Measurements from ENCODE around the gene TTC7B.

DNA sequence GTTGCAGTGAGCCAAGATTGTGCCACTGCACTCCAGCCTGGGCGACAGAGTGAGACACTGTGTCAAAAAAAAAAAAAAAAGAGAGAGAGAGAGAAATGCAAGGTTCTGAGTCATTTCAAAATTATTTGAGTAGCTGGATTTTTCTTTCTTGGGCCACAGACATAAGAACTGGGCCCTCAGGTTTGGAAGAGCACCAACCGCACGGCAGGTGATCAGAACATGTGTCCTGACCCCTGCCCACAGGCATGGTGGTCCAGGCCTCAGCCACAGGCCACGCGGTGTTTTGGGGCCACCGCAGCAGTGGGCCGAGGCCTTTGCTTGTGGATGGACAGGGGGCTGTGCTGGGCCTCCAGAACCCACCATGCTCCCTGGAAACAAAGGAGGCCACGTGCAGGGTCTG lies 292.7 kb downstream of the TTC7B start:
- TF ChIP-seq POLR2A (IDR thresholded peaks at IDR 0.05; ENCODE audit: low read depth, low read length) (no peak), POLR2AphosphoS5 (IDR thresholded peaks at IDR 0.05; ENCODE audit: low read depth, low read length) (no peak), TAF1 (IDR thresholded peaks at IDR 0.05; ENCODE audit: borderline replicate concordance, low read depth, low read length) (no peak)
